HG03460 (cell line): ENCODE data around the gene ICE2.

Source experiments
- ATAC-seq: cut with Tn5 transposase; IDR thresholded peaks from one replicate; pipeline ENCODE4 v1.9.1; 2021; ENCODE audit not compliant: unreplicated experiment

Gene ICE2

DNA sequence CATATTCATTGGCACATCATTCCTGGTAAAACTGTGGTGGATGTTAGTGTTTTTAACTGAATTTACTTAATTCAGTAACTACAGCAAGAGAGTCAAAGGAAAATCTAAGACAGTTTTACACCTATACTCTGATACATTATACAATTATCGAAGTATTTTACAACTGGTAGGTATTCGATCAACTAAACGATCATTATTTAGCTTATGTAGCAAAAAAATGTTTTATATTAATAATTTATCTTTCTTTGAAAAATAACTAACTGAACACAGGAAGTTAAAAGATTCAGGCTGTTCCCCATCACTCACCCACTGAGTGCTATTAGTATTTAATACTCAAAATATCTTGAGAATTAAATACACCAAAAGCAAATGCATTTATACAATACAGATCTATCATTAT is 21.0 kb downstream of the ICE2 start:
- no peak for ATAC-seq

DNA sequence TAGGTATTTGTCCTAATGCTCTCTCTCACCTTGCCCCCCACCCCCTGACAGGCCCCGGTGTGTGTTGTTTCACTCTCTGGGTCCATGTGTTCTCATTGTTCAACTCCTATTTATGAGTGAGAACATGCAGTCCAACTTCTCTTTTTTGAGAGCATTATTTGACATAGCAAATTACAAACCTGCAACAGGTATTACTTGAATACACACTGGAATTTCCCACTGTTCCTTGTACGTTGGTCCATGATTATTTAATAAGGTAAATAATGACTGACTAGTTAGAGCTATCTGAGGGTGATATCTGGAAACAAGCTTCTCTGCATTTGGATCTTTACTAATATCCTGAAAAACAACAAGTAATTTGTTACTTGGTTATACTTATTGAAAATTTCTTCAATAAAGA is 24.1 kb downstream of the ICE2 start:
- ATAC-seq: no peak

GRCh38 chr15:60448668-60449360 is 30.1 kb downstream of the ICE2 start:
- ATAC-seq: no peak

DNA sequence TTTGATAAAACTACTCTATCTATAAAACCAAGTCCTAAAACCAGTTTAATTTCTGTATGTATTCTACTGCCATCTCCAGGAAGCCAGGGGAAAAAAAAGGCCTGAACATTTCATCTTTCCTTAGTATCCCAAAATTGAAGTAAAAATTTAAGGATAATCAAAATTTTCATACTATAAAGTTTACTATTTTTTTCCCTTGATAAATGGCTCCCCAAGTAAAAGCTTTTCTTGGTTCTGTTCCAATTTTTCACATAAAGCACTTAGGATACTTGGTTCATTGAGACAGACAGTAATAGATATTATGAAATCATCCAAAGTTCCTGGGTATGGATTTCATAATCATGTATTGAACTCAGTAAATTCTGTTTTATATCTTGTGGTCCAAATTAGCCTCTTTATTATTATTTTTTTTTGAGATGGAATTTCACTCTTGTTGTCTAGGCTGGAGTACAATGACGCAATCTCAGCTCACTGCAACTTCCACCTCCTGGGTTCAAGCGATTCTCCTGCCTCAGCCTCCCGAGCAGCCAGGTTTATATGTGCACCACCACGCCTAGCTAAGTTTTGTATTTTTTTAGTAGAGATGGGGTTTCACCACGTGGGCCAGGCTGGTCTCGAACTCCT is 34.5 kb downstream of the ICE2 start:
- ATAC-seq: no peak

- no peak for ATAC-seq
These were observed 36.2 kb downstream of the ICE2 start for GRCh38 chr15:60442763-60443162.

DNA sequence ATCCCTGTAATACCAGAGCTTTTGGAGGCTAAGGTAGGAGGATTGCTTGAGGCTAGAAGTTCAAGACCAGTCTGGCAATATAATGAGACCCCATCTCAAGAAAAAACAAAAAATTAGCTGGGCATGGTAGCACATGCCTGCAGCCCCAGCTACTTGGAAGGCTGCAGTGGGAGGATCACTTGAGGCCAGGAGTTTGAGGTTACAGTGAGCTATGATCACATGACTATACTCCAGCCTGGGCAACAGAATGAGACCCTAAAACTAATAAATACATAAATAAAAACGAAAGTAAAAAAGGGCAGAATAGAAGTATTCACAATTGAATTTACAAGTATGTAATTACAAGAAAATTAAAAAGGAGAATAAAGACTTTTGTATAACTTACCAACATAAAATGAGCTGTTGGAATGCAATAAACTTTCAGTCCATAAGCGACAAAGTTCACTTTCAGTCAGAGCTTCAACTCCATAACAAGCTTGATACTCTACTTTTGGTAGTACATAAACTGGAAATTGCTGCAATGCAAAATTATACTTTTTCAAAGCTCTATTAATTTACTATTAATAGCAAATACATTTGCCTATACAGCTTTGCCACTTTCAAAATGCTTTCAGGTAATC is 36.8 kb downstream of the ICE2 start:
- no peak for ATAC-seq

DNA sequence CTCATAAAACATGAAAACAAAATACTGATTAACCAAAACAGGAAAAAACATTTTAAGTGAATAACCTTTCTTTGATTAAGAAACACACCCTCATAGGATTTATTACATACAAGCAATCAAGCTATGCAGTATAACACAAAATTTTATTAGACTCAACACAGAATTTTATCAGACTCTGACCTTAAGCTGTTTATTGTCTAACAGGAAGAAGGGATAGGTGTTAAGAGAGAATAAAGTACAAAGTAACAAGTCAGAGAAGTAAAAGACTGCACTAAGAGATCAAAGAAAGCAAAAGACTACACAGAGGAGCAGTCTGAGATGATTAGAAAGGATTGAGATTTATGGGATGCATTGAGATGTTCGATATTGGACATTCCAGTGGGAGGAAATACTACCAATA is 37.6 kb downstream of the ICE2 start:
- ATAC-seq: no peak

GRCh38 chr15:60438646-60439045 is 40.3 kb downstream of the ICE2 start:
- ATAC-seq: no peak

DNA sequence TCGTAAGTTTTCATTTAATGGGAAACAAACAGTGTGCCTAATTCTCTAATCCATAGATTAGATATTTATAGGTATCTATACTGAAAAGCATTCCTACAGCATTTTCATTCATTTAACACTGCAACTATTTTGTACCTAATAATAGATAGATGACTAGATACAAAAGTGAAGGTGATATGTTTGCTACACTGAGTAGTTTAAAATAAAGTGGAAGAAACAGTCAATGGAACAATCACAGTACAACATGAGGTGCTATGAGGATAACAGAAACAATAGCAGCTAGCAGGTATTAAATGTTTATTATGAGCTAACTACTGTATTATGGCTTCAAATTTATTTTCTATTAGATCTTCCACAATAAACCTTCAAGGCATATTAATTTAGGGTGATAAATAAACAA is 50.0 kb downstream of the ICE2 start:
- ATAC-seq: no peak

DNA sequence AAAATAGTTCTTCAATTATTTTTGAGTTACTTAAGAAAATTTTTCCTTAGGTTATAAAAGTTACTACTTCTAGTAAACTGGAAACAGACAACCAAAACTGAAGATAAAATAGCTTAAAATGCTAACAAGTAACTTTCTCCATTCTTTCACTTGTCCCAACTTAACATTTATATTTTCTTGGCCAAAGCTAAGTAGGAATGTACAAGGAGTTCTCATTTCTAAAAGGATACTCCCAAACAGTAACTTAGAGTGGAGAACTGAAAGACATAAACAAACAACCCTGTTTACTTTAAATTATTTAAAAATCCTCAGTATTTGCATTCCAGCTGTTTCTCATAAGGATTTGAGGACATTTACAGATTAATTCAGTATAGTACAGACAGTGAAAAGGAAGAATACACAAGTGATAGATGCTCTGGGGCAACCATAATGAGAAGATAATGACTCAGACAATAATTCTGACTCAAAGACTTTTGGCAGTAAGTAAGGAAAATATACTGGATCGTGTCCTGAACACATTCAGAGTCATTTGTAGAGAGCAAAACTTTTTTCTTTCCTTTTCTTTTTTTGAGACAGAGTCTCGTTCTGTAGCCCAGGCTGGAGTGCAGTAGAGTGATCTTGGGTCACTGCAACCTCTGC is 52.0 kb downstream of the ICE2 start:
- ATAC-seq: no peak

DNA sequence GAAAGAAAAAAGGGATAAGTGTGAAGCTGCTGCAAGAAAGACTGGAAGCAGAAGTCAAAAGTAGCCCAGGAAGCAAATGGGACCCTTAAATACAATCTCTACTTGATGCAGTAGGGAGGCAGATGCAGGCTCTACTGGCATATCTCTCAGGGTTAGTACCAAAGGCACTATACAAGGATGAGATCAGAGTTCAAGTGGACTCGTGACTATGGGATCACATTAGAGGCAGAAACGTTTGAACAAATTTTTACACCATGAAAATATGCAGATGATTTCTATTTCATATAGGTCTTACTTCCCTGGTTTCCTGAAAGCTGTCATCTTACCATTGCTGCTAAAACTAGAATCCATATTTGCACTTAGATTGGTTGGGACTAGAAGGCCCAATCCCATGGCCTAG is 53.5 kb downstream of the ICE2 start:
- ATAC-seq: no peak

GRCh38 chr15:60424006-60424405 is 54.9 kb downstream of the ICE2 start:
- no peak for ATAC-seq

- no peak for ATAC-seq
These were observed 55.4 kb downstream of the ICE2 start for GRCh38 chr15:60423537-60423936.

DNA sequence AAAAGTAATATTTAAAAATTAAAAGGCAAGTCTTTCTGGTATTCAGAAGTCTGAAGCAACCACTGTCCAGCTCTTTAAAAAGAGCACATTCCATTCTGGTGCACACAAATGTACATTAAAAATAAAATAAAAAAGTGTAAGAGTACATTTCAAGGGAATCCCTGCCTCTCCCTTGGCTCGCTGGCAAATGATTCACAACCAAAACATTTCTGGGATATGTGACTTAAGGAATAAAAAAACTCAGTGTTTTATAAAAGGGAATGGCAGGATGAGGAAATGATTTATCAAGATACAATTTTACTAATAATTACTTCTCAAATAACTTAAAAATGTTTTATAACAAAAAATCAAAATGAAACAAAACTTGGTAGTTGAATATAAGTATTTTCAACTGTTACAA is 57.4 kb downstream of the ICE2 start:
- ATAC-seq: no peak

GRCh38 chr15:60420203-60420716 is 58.7 kb downstream of the ICE2 start:
- no peak for ATAC-seq

DNA sequence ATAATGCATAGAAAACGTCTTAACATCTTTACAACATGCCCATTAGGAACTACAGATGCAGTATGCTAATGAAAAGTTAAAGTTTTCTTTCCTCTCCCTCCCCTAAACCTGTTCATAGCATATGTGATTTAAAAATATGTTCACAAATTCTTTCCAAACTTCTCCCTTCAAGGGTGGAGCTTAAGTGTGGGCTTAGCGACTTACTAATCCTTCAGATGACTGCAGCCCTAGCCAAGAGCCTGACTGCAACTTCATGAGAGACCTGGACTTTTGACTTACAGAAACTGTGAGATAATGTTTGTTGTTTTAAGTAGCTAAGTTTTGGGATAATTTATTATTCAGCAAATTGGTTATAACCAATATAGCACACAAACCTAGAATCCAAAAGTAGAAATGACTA is 59.2 kb downstream of the ICE2 start:
- ATAC-seq: no peak

DNA sequence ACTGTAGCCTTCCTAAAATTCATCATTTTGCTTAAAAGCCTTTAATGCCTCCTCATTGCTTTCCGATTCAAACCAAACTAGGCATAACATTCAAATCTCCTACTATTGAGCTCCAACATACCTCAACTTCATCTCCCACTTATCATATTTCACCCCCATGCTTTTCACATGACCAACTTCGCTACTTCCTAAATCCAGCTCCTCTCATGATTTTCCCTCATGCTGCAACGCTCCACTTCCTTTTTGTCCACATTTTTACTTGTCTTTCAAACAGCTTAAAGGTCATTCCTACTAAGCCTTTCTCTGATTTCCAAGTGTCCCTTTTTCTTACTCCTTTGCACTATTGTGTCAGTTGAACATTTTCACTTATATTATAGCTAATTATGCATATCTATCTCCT is 60.8 kb downstream of the ICE2 start:
- ATAC-seq: no peak

DNA sequence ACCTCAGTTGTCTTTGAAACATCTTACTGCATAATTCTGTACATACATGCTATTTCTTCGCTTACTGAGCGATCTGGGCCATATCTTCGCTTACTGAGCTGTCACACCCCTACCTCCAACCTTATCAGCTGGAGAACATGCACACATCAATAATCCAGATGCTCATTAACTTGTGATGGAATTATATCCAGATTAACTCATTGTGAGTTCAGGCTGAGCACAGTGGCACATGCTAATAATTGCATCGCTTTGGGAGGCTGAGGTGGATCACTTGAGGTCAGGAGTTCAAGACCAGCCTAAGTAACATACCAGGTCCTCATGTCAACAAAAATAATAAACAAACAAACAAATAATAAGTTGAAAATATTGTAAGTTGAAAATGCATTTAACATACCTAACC is 61.8 kb downstream of the ICE2 start:
- ATAC-seq: no peak

- ATAC-seq: no peak
These were observed 62.5 kb downstream of the ICE2 start for GRCh38 chr15:60416484-60416883.

DNA sequence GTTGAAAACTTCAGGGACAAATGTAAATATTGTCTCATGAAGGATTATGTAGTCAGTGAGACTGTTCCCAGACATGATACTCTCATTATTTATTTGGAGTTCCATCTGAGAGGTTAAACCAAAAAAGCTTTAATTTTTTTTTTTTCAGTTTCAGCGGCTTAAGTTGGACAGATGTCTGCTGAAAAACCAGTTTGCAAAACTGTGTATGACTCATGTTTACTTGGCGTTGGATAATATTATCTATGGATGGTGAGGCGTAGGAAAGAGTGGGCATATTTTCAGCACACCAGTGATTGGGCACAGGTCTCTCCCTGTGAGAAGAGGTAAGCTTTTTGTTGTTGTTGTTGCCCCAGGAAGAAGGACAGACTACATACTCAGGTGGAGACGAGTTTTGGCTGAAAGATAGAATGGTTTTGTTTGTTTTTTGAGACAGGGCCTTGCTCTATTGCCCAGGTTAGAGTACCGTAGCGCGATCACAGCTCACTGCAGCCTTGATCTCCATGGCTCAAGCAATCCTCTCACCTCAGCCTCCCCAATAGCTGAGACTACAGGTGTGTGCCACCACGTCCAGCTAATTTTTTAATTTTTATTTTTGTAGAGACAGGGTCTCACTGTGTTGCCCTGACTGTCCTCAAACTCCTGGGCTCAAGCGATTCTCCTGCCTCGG is 64.8 kb downstream of the ICE2 start:
- no peak for ATAC-seq

DNA sequence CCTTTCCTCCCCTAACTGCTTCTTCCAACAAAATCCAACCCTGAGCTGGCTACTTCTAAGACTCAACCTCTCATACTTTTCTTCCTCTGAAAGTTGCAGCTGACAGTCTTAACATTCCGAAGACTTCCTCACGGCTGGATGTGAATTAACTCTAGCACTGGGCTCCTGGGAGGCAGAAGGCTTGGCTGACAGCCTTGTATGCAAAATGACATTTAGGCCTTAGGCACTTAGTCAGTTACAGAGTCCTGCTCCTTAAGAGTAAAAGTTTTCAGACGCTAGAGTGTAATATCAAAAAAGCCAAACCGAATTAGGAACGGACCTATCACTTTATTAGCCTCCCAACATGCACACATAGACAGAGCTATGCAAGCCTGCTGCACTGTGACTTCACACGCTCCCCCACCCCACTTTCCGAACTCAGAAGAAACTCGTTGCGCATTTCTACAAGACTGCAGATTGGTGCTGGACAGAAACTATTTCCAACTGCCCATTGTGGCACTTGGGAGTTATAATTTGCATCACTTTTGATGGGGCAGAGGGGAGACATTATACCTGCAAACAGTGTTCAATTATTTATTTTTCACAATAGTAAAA is 65.6 kb downstream of the ICE2 start:
- no peak for ATAC-seq
